ENCODE measurements around the gene THOP1.

The THOP1 gene

GRCh38 chr19:2762783-2763496 lies 22.4 kb upstream of the THOP1 start:
- DNase-seq (ENCODE audit: low spot score), result no peak

- DNase-seq (ENCODE audit: low spot score), result no peak
Measured at GRCh38 chr19:2763687-2764086, 21.6 kb upstream of the THOP1 start.

GRCh38 chr19:2764945-2765344 lies 20.4 kb upstream of the THOP1 start:
- no peak for DNase-seq (ENCODE audit: low spot score)

- DNase-seq (ENCODE audit: low spot score), result no peak
Measured at GRCh38 chr19:2765376-2765775, 19.9 kb upstream of the THOP1 start.

- no peak for DNase-seq (ENCODE audit: low spot score)
Measured at GRCh38 chr19:2766594-2767372, 18.5 kb upstream of the THOP1 start.

GRCh38 chr19:2767688-2768087 lies 17.6 kb upstream of the THOP1 start:
- DNase-seq (ENCODE audit: low spot score), result no peak

- no peak for DNase-seq (ENCODE audit: low spot score)
Measured at GRCh38 chr19:2768365-2769132, 16.8 kb upstream of the THOP1 start.

GRCh38 chr19:2769218-2769617 lies 16.1 kb upstream of the THOP1 start:
- no peak for DNase-seq (ENCODE audit: low spot score)

- no peak for DNase-seq (ENCODE audit: low spot score)
Measured at GRCh38 chr19:2770055-2771013, 15.0 kb upstream of the THOP1 start.

- DNase-seq (ENCODE audit: low spot score), result no peak
Measured at GRCh38 chr19:2771786-2772674, 13.3 kb upstream of the THOP1 start.

- DNase-seq (ENCODE audit: low spot score), result no peak
Measured at GRCh38 chr19:2774083-2774679, 11.1 kb upstream of the THOP1 start.

GRCh38 chr19:2774953-2775555 lies 10.2 kb upstream of the THOP1 start:
- no peak for DNase-seq (ENCODE audit: low spot score)

GRCh38 chr19:2775556-2776430 lies 9.5 kb upstream of the THOP1 start:
- no peak for DNase-seq (ENCODE audit: low spot score)

GRCh38 chr19:2777952-2778683 lies 7.2 kb upstream of the THOP1 start:
- DNase-seq (ENCODE audit: low spot score), result no peak

- no peak for DNase-seq (ENCODE audit: low spot score)
Measured at GRCh38 chr19:2779121-2779740, 6.1 kb upstream of the THOP1 start.

- no peak for DNase-seq (ENCODE audit: low spot score)
Measured at GRCh38 chr19:2780284-2780683, 5.0 kb upstream of the THOP1 start.

GRCh38 chr19:2782329-2782935 lies 2.9 kb upstream of the THOP1 start:
- no peak for DNase-seq (ENCODE audit: low spot score)

Data from HuH-7 (cell line).